A673 (cell line): Measurements from ENCODE around the gene MTMR3. TPM values are rescaled to one million over a fixed set of nuclear protein-coding genes. Genes with fewer than 3 reads are reported as not detected.

Experiments
- BruUV-seq: library from RNA; stranded (reverse); fragments of 400-500 nt; replicated peaks from 2 replicates; lab custom pipeline; 2021; lab: Mats Ljungman, UMichigan
- CTCF ChIA-PET: fragments of 300-600 bp; sonication (Branson Sonifier 250); formaldehyde crosslinking; loops from one replicate; lab custom pipeline; 2022; ENCODE audit warnings: antibody characterized with exemption; lab: Charles Lee
- POLR2A ChIA-PET: fragments of 300-600 bp; sonication (Branson Sonifier 250); formaldehyde crosslinking; loops from one replicate; lab custom pipeline; 2022; ENCODE audit warnings: antibody characterized with exemption; ENCODE audit not compliant: low non-redundant PET; lab: Charles Lee
- DNase-seq: peaks from one replicate; pipeline ENCODE4 v3.0.0-alpha.2; 2015; ENCODE audit warnings: low spot score
- H3K27ac ChIP-seq: fragments of 200-600 bp; sonication (generic); 2 replicates; pipeline ENCODE4 v1.5.1; 2016; ENCODE audit warnings: mixed run types, low read depth, mild to moderate bottlenecking, mixed read lengths, antibody characterized with exemption, low read length; ENCODE audit not compliant: poor library complexity, severe bottlenecking
- H3K27me3 ChIP-seq: fragments of 200-600 bp; sonication (generic); replicated peaks from 2 replicates; pipeline ENCODE4 v1.6.1; 2017; ENCODE audit warnings: mixed run types, low read depth, mild to moderate bottlenecking, mixed read lengths, antibody characterized with exemption, low read length; ENCODE audit not compliant: insufficient read depth, poor library complexity
- H3K36me3 ChIP-seq: fragments of 200-600 bp; sonication (generic); 2 replicates; pipeline ENCODE4 v1.6.1; 2016; ENCODE audit warnings: mixed run types, mild to moderate bottlenecking, mixed read lengths, antibody characterized with exemption, low read length; ENCODE audit not compliant: insufficient read depth, poor library complexity, severe bottlenecking
- H3K4me1 ChIP-seq: fragments of 200-600 bp; sonication (generic); 2 replicates; pipeline ENCODE4 v1.6.1; 2017; ENCODE audit warnings: mixed run types, mild to moderate bottlenecking, mixed read lengths, antibody characterized with exemption, low read length; ENCODE audit not compliant: insufficient read depth, poor library complexity, severe bottlenecking
- H3K4me3 ChIP-seq: fragments of 200-600 bp; sonication (generic); 2 replicates; pipeline ENCODE4 v1.5.1; 2016; ENCODE audit warnings: low read depth, mixed run types, mild to moderate bottlenecking, mixed read lengths, low read length; ENCODE audit not compliant: poor library complexity, severe bottlenecking
- H3K9me3 ChIP-seq: fragments of 200-600 bp; sonication (generic); 2 replicates; pipeline ENCODE4 v1.6.1; 2016; ENCODE audit warnings: mixed run types, low read depth, mild to moderate bottlenecking, mixed read lengths, antibody characterized with exemption, low read length; ENCODE audit not compliant: poor library complexity, severe bottlenecking
- CTCF ChIP-seq: fragments of 300-800, 200-600 bp; sonication (generic); conservative IDR thresholded peaks from 2 replicates; pipeline ENCODE4 v1.5.1; 2017; ENCODE audit warnings: low read depth, mild to moderate bottlenecking, antibody characterized with exemption, low read length, moderate library complexity, mixed read lengths
- EZH2 ChIP-seq: fragments of 200-600 bp; sonication (generic); IDR thresholded peaks from 2 replicates; pipeline ENCODE4 v1.6.1; 2017; ENCODE audit warnings: borderline replicate concordance, low read depth, mild to moderate bottlenecking, mixed read lengths, antibody characterized with exemption, low read length; ENCODE audit not compliant: poor library complexity, severe bottlenecking
- intact Hi-C: fragments of 100-400 bp; cut with micrococcal nuclease; formaldehyde crosslinking; loops from one replicate; pipeline ENCODE4 v1.10.0; 2022; ENCODE audit not compliant: unreplicated experiment
- total RNA-seq: library from RNA; stranded (reverse); gene quantifications from 2 replicates; pipeline ENCODE4 v1.2.3, GENCODE V29; 2021

Gene MTMR3
- total RNA-seq, 1 experiment from 2014 or later = 25.0 TPM

GRCh38 chr22:29933619-29934018 lies 50.6 kb downstream of the MTMR3 start:
- no peak overlapping the region for H3K27ac ChIP-seq
- ChIA-PET POLR2A (no interaction called here), CTCF (no interaction called here)
- H3K4me3 ChIP-seq = no peak overlapping the region
- H3K27me3 ChIP-seq = no peaks in the 10 kb centered on the region
- no peaks in the 10 kb centered on the region for H3K9me3 ChIP-seq
- TF ChIP-seq EZH2 (no peak), CTCF (no peak)
- no TSS peak for BruUV-seq
- H3K4me1 ChIP-seq = peaks cover 27% of the 10 kb centered on the region
- H3K36me3 ChIP-seq = no peaks in the 10 kb centered on the region
- DNase-seq = no peak
- intact Hi-C loops = no loop called here

- no peaks in the 10 kb centered on the region for H3K9me3 ChIP-seq
- no peak for DNase-seq
- peaks cover 27% of the 10 kb centered on the region for H3K4me1 ChIP-seq
- no peaks in the 10 kb centered on the region for H3K27me3 ChIP-seq
- POLR2A ChIA-PET = no interaction called here
- no TSS peak for BruUV-seq
- TF ChIP-seq EZH2 (no peak), CTCF (no peak)
- no peak overlapping the region for H3K4me3 ChIP-seq
- H3K27ac ChIP-seq = no peak overlapping the region
- intact Hi-C loops = no loop called here
- no peaks in the 10 kb centered on the region for H3K36me3 ChIP-seq
- CTCF ChIA-PET = no interaction called here
Observed at GRCh38 chr22:29934596-29934995, 51.6 kb downstream of the MTMR3 start.

GRCh38 chr22:29936186-29936585 lies 53.2 kb downstream of the MTMR3 start:
- BruUV-seq = no TSS peak
- CTCF ChIA-PET = no interaction called here

More at GRCh38 chr22:29936186-29936585, 53.2 kb downstream of the MTMR3 start:
- H3K36me3 ChIP-seq = no peaks in the 10 kb centered on the region
- no peak overlapping the region for H3K4me3 ChIP-seq
- DNase-seq = no peak
- intact Hi-C loops = no loop called here
- no peak overlapping the region for H3K27ac ChIP-seq
- POLR2A ChIA-PET = no interaction called here
- H3K4me1 ChIP-seq = peaks cover 27% of the 10 kb centered on the region
- H3K27me3 ChIP-seq = no peaks in the 10 kb centered on the region
- H3K9me3 ChIP-seq = no peaks in the 10 kb centered on the region
- no peak for TF ChIP-seq CTCF
- TF ChIP-seq EZH2 = no peak
